Testis (tissue), 3 donors: Measurements from ENCODE around the gene CDK5. TPM values are rescaled to one million over a fixed set of nuclear protein-coding genes. Genes with fewer than 3 reads are reported as not detected.

ENCODE experiments used
- DNase-seq: peaks from one replicate; pipeline ENCODE4 v3.0.0-alpha.2; 2019
- H3K27ac ChIP-seq, 2 donors: fragments of 200-600 bp; sonication (generic); one replicate each; pipeline ENCODE4 v1.5.1; 2019
- H3K27me3 ChIP-seq: fragments of 200-600 bp; sonication (generic); one replicate; pipeline ENCODE4 v1.5.1; 2019
- H3K36me3 ChIP-seq: fragments of 200-600 bp; sonication (generic); one replicate; pipeline ENCODE4 v1.5.1; 2017; ENCODE audit warnings: low read depth; ENCODE audit errors: missing control alignments
- H3K4me1 ChIP-seq: fragments of 200-600 bp; sonication (generic); one replicate; pipeline ENCODE4 v1.5.1; 2019
- H3K4me3 ChIP-seq, 2 donors: fragments of 200-600 bp; sonication (generic); one replicate each; pipeline ENCODE4 v1.5.1; 2017 to 2019
- H3K9me3 ChIP-seq: fragments of 200-600 bp; sonication (generic); one replicate; pipeline ENCODE4 v1.5.1; 2017
- POLR2A ChIP-seq: fragments of 450-650 bp; IDR thresholded peaks from one replicate; pipeline ENCODE4 v1.6.1; 2017; ENCODE audit warnings: antibody characterized with exemption, mild to moderate bottlenecking, moderate library complexity
- WGBS, 2 donors: methylation state at CpG; one replicate each; pipeline ENCODE4 v1.1.5; 2018; 5-methylcytosine and 5-hydroxymethylcytosine counted together
- intact Hi-C: fragments of 100-400 bp; cut with DNase I; formaldehyde crosslinking; loops from one replicate; pipeline ENCODE4 v1.15.1; 2023; ENCODE audit warnings: low total_unique reads
- polyA plus RNA-seq: library from polyadenylated mRNA; stranded (reverse); fragments of 350-450 nt; fragmentation: Illumina TruSeq; extraction: RNeasy Lipid Tissue Mini Kit (QIAGEN cat#74804); gene quantifications from one replicate; pipeline ENCODE4 v1.2.3, GENCODE V29; 2014; ENCODE audit warnings: low read depth, low replicate concordance; ENCODE audit not compliant: insufficient read depth
- total RNA-seq, 2 donors: library from RNA; depleted of rRNA; stranded (reverse); fragments of >200 nt; gene quantifications; one replicate each; pipeline ENCODE4 v1.2.3, GENCODE V29; 2016
- TF ChIP-seq, protein P1 (sequence below), 3 experiments: fragments of 450-650 bp in 2 of 3; fragments of 200-600 bp in 1 of 3; sonication (generic) in 1 of 3; IDR thresholded peaks; one replicate each; pipeline ENCODE4 v1.5.1; 2016 to 2019; ENCODE audit warnings: antibody characterized with exemption in 3 of 3, mild to moderate bottlenecking in 2 of 3, moderate library complexity in 1 of 3

CDK5 gene
- total and polyA plus RNA-seq, 3 donors from 2014 or later = 7.1 to 15.4 (median 10.5) TPM

DNA sequence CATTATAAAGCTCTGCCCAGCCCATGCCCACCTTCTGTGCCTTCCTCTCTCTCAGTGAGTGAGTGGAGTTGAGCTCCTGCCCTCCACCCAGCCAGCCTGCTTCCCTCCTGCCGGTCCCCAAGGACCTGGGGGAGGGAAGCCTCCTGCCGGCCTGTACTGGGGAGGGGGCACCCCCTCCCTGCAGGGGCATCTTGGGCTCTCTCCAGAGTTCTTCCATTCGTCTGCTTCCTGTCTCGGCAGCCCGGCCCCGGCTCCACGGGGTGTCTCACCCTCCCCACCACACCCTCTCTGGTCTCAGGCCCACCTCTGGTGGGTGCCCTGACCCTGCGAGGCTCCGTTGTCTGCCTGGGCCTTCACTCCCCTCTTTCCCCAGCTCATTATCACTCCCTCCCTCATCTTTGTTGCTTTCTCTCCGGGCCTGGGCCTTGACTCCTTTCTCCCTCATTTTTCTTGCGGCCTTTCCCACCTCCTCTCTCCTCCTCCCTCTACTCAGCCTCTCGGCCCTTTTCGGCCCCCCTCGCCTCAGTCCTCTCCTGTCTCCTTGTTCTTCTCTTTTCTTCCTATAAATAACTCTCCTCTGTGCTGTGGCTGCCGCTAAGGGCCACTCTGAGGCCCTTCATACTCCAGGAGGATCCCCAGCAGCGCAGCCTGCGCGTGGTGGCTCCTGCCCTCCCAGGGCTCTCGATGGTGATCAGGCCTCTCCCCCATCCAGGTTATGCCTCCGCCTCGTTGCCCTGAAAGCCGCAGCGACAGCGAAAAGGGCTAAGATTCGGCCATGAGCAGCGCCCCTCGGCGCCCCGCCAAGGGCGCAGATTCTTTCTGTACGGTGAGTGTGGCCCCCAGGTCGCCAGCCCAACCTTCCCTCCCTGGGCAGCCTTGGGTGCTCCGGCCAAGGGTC, 3.8 kb upstream of the CDK5 start:
- peaks cover 45% of the 10 kb centered on the region for H3K4me1 ChIP-seq
- intact Hi-C loops = no loop called here

DNA sequence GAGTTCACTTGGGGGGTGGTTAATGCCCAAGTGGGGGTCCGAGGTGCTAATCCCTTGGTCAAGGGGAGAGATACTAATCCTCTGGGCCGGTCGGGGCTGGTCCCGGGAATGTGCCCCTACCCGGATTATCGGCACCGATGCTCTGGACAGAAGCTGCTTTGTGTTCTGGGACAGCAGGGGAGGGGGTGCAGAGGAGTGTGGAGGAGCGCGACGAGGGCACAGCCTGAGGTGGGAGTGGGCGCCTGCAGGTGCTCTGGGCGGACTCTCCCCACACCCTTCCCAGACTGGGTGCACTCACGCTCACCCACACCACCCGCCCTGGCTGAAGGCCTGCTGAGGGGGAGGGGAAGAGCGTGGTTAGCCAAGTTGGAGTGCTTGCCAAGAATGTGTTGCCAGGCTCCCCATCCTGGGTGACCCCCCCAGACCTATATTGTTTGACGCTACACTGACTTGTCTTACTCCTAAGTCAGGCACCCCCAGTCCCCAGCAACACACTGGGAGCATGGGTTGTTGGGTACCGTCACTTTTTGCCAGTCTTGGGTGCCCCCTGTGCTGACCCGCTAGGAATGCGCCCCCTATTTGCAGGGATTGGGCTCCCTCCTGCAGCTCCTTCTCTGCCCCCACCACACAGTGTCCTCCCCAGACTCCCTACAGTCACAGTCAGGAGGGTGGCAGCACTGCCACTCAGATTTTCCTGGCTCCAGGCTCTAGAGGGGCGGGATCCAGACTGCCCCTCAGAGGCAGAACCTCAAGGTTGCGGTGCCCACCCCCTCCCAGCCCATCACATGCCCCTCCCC, 2.9 kb upstream of the CDK5 start:
- intact Hi-C loops = no loop called here
- 10 to 11% methylated on average over 11 to 21 of the region's 21 CpGs for WGBS, 2 donors
- peak overlapping the region; percentile 86 to 93 for H3K4me3 ChIP-seq

More for the DNA sequence above, 3.8 kb upstream of the CDK5 start:
- Histone ChIP-seq H3K27me3 (no peaks in the 10 kb centered on the region), H3K36me3 (no peaks in the 10 kb centered on the region), H3K9me3 (no peaks in the 10 kb centered on the region), H3K27ac (peak overlapping the region; percentile 2 to 98), H3K4me3 (peak overlapping the region in 1 of 2 donors; percentile 93)
- no peak for DNase-seq
- WGBS, 2 donors = 49 to 52% methylated on average over 22 to 33 of the region's 33 CpGs
- TF ChIP-seq, protein P1, sequence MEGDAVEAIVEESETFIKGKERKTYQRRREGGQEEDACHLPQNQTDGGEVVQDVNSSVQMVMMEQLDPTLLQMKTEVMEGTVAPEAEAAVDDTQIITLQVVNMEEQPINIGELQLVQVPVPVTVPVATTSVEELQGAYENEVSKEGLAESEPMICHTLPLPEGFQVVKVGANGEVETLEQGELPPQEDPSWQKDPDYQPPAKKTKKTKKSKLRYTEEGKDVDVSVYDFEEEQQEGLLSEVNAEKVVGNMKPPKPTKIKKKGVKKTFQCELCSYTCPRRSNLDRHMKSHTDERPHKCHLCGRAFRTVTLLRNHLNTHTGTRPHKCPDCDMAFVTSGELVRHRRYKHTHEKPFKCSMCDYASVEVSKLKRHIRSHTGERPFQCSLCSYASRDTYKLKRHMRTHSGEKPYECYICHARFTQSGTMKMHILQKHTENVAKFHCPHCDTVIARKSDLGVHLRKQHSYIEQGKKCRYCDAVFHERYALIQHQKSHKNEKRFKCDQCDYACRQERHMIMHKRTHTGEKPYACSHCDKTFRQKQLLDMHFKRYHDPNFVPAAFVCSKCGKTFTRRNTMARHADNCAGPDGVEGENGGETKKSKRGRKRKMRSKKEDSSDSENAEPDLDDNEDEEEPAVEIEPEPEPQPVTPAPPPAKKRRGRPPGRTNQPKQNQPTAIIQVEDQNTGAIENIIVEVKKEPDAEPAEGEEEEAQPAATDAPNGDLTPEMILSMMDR (IDR thresholded peaks at IDR 0.05) = no peak
- no peak for TF ChIP-seq POLR2A

DNA sequence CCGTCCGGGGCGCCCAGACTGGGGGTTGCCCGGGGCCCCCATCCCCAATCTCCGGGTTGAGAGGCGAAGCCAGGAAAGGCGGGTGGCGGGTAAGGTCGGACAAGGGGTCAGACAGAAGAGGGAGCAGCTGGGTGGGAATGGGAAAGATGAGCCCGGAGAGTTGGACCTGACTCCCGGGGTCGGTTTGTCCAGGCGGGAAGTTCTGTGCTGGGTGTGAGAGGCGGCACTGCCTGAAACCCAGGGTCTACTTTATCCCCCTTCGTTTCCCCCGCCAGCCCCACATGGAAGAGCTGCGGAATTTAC, 2.4 kb upstream of the CDK5 start:
- no peaks in the 10 kb centered on the region for H3K36me3 ChIP-seq
- DNase-seq = no peak
- peaks cover 45% of the 10 kb centered on the region for H3K4me1 ChIP-seq
- H3K27ac ChIP-seq = peak overlapping the region; percentile 84 to 98
- no peaks in the 10 kb centered on the region for H3K27me3 ChIP-seq
- H3K9me3 ChIP-seq = no peaks in the 10 kb centered on the region
- no peak for TF ChIP-seq POLR2A
- TF ChIP-seq, protein P1 (IDR thresholded peaks at IDR 0.05) = peak in 1 of 3 experiments; percentile 5
- intact Hi-C loops = no loop called here
- H3K4me3 ChIP-seq = peak overlapping the region; percentile 86 to 93
- WGBS, 2 donors = 1 to 2% methylated on average over 12 to 17 of the region's 17 CpGs

More for the DNA sequence above, 2.9 kb upstream of the CDK5 start:
- peaks cover 45% of the 10 kb centered on the region for H3K4me1 ChIP-seq
- DNase-seq = peak; percentile 71
- H3K27ac ChIP-seq = peak overlapping the region; percentile 84 to 98
- H3K27me3 ChIP-seq = no peaks in the 10 kb centered on the region
- TF ChIP-seq, protein P1 (IDR thresholded peaks at IDR 0.05) = no peak
- TF ChIP-seq POLR2A = no peak
- H3K9me3 ChIP-seq = no peaks in the 10 kb centered on the region
- no peaks in the 10 kb centered on the region for H3K36me3 ChIP-seq

DNA sequence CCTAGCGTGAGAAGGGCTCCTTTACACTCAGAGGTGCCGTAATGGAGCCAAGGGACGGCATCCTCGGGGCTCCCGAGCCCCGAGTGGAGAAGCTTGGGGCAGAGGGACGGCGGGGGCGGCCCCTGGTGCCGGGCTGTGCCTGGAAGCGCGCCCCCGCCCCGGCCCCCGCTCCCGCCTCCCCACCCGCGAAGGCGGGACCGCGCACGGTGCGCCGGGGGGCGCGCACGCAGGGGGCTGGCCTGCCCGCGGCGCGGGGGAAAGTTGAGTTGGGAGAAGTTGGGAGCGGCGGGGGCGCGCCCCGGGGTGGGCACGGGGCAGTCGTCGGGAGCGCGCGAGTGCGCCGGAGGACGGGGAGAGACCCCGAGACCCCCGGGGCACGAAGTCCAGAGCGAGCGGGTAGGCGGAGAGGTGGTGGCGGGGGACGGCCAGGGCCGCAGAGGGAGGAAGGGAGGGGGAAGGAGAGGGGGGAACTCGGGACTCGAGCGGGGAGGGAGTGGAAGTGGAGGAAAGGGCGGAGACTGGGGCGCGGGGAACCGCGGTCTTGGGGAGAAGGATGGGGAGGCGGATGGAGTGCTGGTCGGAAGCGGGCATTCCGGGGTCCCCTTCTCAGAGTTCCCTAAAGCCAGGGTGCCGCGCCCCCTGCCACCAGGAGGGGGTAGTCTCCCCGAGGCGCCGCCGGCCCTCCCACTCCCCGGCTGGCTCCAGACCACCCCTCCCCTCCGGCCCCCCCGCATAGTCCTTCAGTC, 1.8 kb upstream of the CDK5 start, which contains the start of gene SLC4A2:
Gene SLC4A2 (plus strand): TSS at position 223 of the 746 bp plus-strand sequence. CDS start 2,399 bp downstream, outside the sequence.
- TF ChIP-seq, protein P1 (IDR thresholded peaks at IDR 0.05) = peak; percentile 18 to 51 (median 19)
- TF ChIP-seq POLR2A = no peak
- WGBS, 2 donors = 1% methylated on average over 14 to 64 of the region's 75 CpGs
- Histone ChIP-seq H3K9me3 (no peaks in the 10 kb centered on the region), H3K4me3 (peak within 1 kb of the TSS; percentile 86 to 93), H3K36me3 (no peaks in the 10 kb centered on the region), H3K27ac (peak within 1 kb of the TSS; percentile 84 to 98), H3K27me3 (no peaks in the 10 kb centered on the region), H3K4me1 (peaks cover 45% of the 10 kb centered on the region)
- intact Hi-C loops = no loop called here
- peak; percentile 89 for DNase-seq
